GM10266 (cell line): Measurements from ENCODE around the gene GUK1.
"Not testable (repeated sequence)": the region's sequence is repeated elsewhere in the genome, so short reads cannot be mapped to it uniquely, and the experiment has no call there.

Source experiments
- DNase-seq: peaks from one replicate; pipeline ENCODE4 v3.0.0; 2012; ENCODE audit errors: extremely low spot score
- CTCF ChIP-seq: IDR thresholded peaks from 2 replicates; pipeline ENCODE4 v1.5.1; 2012; ENCODE audit warnings: mild to moderate bottlenecking, low read depth; ENCODE audit not compliant: control insufficient read depth, insufficient read depth; ENCODE audit errors: missing control alignments

GUK1 gene

GRCh38 chr1:228110556-228110955 lies 29.5 kb upstream of the GUK1 start:
- DNase-seq = no peak
- TF ChIP-seq CTCF = no peak

- not testable (repeated sequence) for DNase-seq
Observed at GRCh38 chr1:228111315-228111714, 28.8 kb upstream of the GUK1 start.

- TF ChIP-seq CTCF = no peak
- DNase-seq = no peak
Observed at GRCh38 chr1:228112167-228112566, 27.9 kb upstream of the GUK1 start.

- no peak for TF ChIP-seq CTCF
- no peak for DNase-seq
Observed at GRCh38 chr1:228112617-228113016, 27.5 kb upstream of the GUK1 start.

- no peak for DNase-seq
- TF ChIP-seq CTCF = no peak
Observed at GRCh38 chr1:228114827-228115226, 25.3 kb upstream of the GUK1 start.

- no peak for TF ChIP-seq CTCF
- DNase-seq = no peak
Observed at GRCh38 chr1:228117335-228117734, 22.7 kb upstream of the GUK1 start.

- no peak for TF ChIP-seq CTCF
Observed at GRCh38 chr1:228118040-228118439, 22.0 kb upstream of the GUK1 start.

GRCh38 chr1:228120351-228120750 lies 19.7 kb upstream of the GUK1 start:
- no peak for TF ChIP-seq CTCF
- no peak for DNase-seq

More at GRCh38 chr1:228118040-228118439, 22.0 kb upstream of the GUK1 start:
- DNase-seq = no peak
